Vagina (tissue), 2 donors: ENCODE measurements around the gene SLC35D1.

Source experiments
- POLR2A ChIP-seq, 2 donors: fragments of 450-650 bp; IDR thresholded peaks; one replicate each; pipeline ENCODE4 v1.6.1; 2017; ENCODE audit warnings: antibody characterized with exemption in 2 of 2, mild to moderate bottlenecking in 2 of 2, moderate library complexity in 2 of 2
- POLR2AphosphoS5 ChIP-seq, 2 donors: sonication (generic); formaldehyde crosslinking; IDR thresholded peaks; one replicate each; pipeline ENCODE4 v1.9.0; 2017; ENCODE audit warnings: antibody characterized with exemption in 2 of 2, mild to moderate bottlenecking in 2 of 2, low read depth in 1 of 2; ENCODE audit not compliant: insufficient read depth in 1 of 2
- TF ChIP-seq, protein P1 (sequence below), 3 experiments: fragments of 450-650 bp in 2 of 3; fragments of 200-600 bp in 1 of 3; sonication (generic) in 1 of 3; IDR thresholded peaks; one replicate each; pipeline ENCODE4 v1.5.1; 2017 to 2019; ENCODE audit warnings: antibody characterized with exemption in 3 of 3, mild to moderate bottlenecking in 2 of 3, moderate library complexity in 2 of 3

- TF ChIP-seq, protein P1, sequence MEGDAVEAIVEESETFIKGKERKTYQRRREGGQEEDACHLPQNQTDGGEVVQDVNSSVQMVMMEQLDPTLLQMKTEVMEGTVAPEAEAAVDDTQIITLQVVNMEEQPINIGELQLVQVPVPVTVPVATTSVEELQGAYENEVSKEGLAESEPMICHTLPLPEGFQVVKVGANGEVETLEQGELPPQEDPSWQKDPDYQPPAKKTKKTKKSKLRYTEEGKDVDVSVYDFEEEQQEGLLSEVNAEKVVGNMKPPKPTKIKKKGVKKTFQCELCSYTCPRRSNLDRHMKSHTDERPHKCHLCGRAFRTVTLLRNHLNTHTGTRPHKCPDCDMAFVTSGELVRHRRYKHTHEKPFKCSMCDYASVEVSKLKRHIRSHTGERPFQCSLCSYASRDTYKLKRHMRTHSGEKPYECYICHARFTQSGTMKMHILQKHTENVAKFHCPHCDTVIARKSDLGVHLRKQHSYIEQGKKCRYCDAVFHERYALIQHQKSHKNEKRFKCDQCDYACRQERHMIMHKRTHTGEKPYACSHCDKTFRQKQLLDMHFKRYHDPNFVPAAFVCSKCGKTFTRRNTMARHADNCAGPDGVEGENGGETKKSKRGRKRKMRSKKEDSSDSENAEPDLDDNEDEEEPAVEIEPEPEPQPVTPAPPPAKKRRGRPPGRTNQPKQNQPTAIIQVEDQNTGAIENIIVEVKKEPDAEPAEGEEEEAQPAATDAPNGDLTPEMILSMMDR (IDR thresholded peaks at IDR 0.05) = no peak
- TF ChIP-seq POLR2A (IDR thresholded peaks at IDR 0.05) = no peak
- no peak for TF ChIP-seq POLR2AphosphoS5 (IDR thresholded peaks at IDR 0.05; ENCODE audit: insufficient read depth in 1 of 2, low read depth in 1 of 2)
Observed at GRCh38 chr1:66985835-66986234, 68.1 kb downstream of the SLC35D1 start.
